Transverse colon (tissue), 4 donors: Measurements from ENCODE around the gene NLGN2. TPM values are rescaled to one million over a fixed set of nuclear protein-coding genes. Genes with fewer than 3 reads are reported as not detected.
A peak's percentile ranks its signal among the peaks of the same experiment; 100 is the strongest.

Experiments used
- DNase-seq: peaks from one replicate; pipeline ENCODE4 v3.0.0-alpha.2; 2019
- H3K27ac ChIP-seq, 4 donors: fragments of 200-600 bp; sonication (generic); 2 replicates each; pipeline ENCODE4 v1.5.1; 2016 to 2018; ENCODE audit warnings: inconsistent platforms in 4 of 4
- H3K27me3 ChIP-seq: fragments of 200-600 bp; sonication (generic); 2 replicates; pipeline ENCODE4 v1.5.1; 2017; ENCODE audit warnings: inconsistent platforms
- H3K36me3 ChIP-seq, 4 donors: fragments of 200-600 bp; sonication (generic); 2 replicates each; pipeline ENCODE4 v1.5.1; 2017 to 2019; ENCODE audit warnings: inconsistent platforms in 4 of 4
- H3K4me1 ChIP-seq, 4 donors: fragments of 200-600 bp; sonication (generic); 2 replicates each; pipeline ENCODE4 v1.5.1; 2017 to 2020; ENCODE audit warnings: inconsistent platforms in 4 of 4
- H3K4me3 ChIP-seq, 4 donors: fragments of 200-600 bp; sonication (generic); 1 replicate in 1 of 4; 2 replicates in 3 of 4; pipeline versions ENCODE4 v1.5.1 to v1.6.1; 2017 to 2019; ENCODE audit warnings: inconsistent platforms in 4 of 4
- H3K9me3 ChIP-seq, 2 donors: fragments of 200-600 bp; sonication (generic); 2 replicates each; pipeline ENCODE4 v1.5.1; 2017 to 2019; ENCODE audit warnings: inconsistent platforms in 2 of 2
- CTCF ChIP-seq, 5 experiments: fragments of 200-600 bp in 3 of 5; fragments of 450-650 bp in 2 of 5; sonication (generic) in 3 of 5; IDR thresholded peaks; 1 replicate in 2 of 5; 2 replicates in 3 of 5; pipeline ENCODE4 v1.5.1; 2016 to 2017; ENCODE audit warnings: antibody characterized with exemption in 5 of 5, inconsistent platforms in 3 of 5, mild to moderate bottlenecking in 2 of 5, moderate library complexity in 1 of 5
- EP300 ChIP-seq: sonication (generic); formaldehyde crosslinking; IDR thresholded peaks from one replicate; pipeline ENCODE4 v1.6.1; 2017; ENCODE audit warnings: antibody characterized with exemption, low read depth
- POLR2A ChIP-seq: fragments of 450-650 bp; IDR thresholded peaks from one replicate; pipeline ENCODE4 v1.6.1; 2016; ENCODE audit warnings: antibody characterized with exemption, mild to moderate bottlenecking, moderate library complexity
- POLR2AphosphoS5 ChIP-seq, 3 donors: sonication (generic); formaldehyde crosslinking; IDR thresholded peaks; one replicate each; pipeline ENCODE4 v1.6.1; 2016; ENCODE audit warnings: antibody characterized with exemption in 3 of 3
- WGBS, 2 donors: methylation state at CpG; one replicate each; pipeline ENCODE4 v1.1.5; 2018; ENCODE audit warnings: low coverage in 1 of 2; 5-methylcytosine and 5-hydroxymethylcytosine counted together
- in situ Hi-C, 4 donors: fragments of 200-750 bp; cut with MboI; loops; one replicate each; pipeline versions ENCODE4 v1.15.0 to v1.15.1; 2017; ENCODE audit warnings: low sequenced_read_pairs in 3 of 4, low pct_ligation_motif_present in 1 of 4, low pct_unique_long_range_greater_than_20kb in 1 of 4
- intact Hi-C: fragments of 100-400 bp; cut with DNase I; formaldehyde crosslinking; loops from one replicate; pipeline ENCODE4 v1.15.1; 2023; ENCODE audit warnings: low total_unique reads
- total RNA-seq, 4 donors: library from RNA; depleted of rRNA; stranded (reverse); fragments of >200 nt; gene quantifications; one replicate each; pipeline ENCODE4 v1.1.0, GENCODE V29; 2016

NLGN2 gene
- total RNA-seq, 4 donors from 2014 or later = 2.2 to 12.3 (median 3.9) TPM

DNA sequence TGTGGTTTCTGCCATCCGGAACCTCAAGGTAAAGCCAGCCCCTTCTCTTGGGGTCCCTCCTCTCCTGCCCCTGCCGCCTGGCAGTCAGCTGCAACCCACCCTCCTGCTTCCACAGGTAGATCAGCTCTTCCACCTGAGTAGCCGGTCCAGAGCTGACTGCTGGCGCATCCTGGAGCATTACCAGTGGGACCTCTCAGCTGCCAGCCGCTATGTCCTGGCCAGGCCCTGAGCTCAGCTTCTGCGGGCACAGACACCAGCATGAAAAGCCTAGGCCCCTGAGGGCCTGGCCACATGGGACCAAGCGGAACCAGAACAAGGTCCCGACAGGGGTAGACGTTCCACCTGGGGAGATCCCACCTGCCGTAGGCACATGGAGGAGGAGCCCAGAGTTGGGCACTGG is 18.8 kb upstream of the NLGN2 start:
- no peak for DNase-seq
- Histone ChIP-seq H3K27me3 (no peaks in the 10 kb centered on the region), H3K27ac (no peak overlapping the region), H3K36me3 (no peaks in the 10 kb centered on the region), H3K4me3 (no peak overlapping the region), H3K4me1 (peaks cover 9 to 14% (median 10%) of the 10 kb centered on the region in 4 donors), H3K9me3 (no peaks in the 10 kb centered on the region)
- intact Hi-C loops = no loop called here
- in situ Hi-C loops = no loop called here
- 93% methylated on average over 6 of the region's 10 CpGs; no CpG with 5 or more reads in 1 of the 2 donors for WGBS, 2 donors
- TF ChIP-seq POLR2AphosphoS5 (IDR thresholded peaks at IDR 0.05) (no peak), CTCF (IDR thresholded peaks at IDR 0.05) (no peak), POLR2A (no peak), EP300 (no peak)

GRCh38 chr17:7389924-7390910 is 17.4 kb upstream of the NLGN2 start:
- H3K27me3 ChIP-seq = no peaks in the 10 kb centered on the region
- no peak overlapping the region for H3K27ac ChIP-seq
- DNase-seq = no peak
- H3K4me1 ChIP-seq = peaks cover 10 to 20% (median 14%) of the 10 kb centered on the region in 4 donors
- in situ Hi-C loops = no loop called here
- intact Hi-C loops = no loop called here
- 92% methylated on average over 19 of the region's 19 CpGs; no CpG with 5 or more reads in 1 of the 2 donors for WGBS, 2 donors
- H3K9me3 ChIP-seq = no peaks in the 10 kb centered on the region
- no peak overlapping the region for H3K4me3 ChIP-seq
- no peaks in the 10 kb centered on the region for H3K36me3 ChIP-seq
- no peak for TF ChIP-seq EP300
- TF ChIP-seq POLR2AphosphoS5 (IDR thresholded peaks at IDR 0.05) = no peak
- no peak for TF ChIP-seq POLR2A
- TF ChIP-seq CTCF (IDR thresholded peaks at IDR 0.05) = no peak

DNA sequence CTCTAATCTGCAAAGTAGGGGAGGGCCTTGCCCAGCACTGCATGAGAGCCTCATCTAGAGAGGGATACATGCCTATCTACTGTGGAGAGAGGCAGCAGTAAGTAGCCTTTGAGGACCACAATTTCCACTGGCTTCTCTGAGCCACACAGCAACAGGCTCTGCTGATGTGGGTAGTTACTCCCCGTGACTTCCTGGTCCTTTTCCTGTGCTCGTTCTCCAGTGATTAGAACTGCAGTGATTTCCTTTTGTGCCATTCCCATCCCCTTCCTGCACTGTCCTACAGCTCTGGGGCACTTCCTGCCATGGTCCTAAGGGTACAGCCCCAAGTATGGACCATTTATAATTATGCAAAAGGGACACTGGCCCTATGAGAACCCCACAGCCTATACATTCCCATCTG is 16.3 kb upstream of the NLGN2 start:
- Histone ChIP-seq H3K36me3 (no peaks in the 10 kb centered on the region), H3K27me3 (no peaks in the 10 kb centered on the region), H3K9me3 (no peaks in the 10 kb centered on the region), H3K27ac (no peak overlapping the region), H3K4me3 (no peak overlapping the region), H3K4me1 (peaks cover 11 to 22% (median 17%) of the 10 kb centered on the region in 4 donors)
- in situ Hi-C loops = no loop called here
- DNase-seq = no peak
- WGBS, 2 donors = 70 to 73% methylated on average over 2 of the region's 2 CpGs
- intact Hi-C loops = no loop called here
- TF ChIP-seq CTCF (IDR thresholded peaks at IDR 0.05) (no peak), POLR2AphosphoS5 (IDR thresholded peaks at IDR 0.05) (no peak), POLR2A (no peak), EP300 (no peak)

- H3K4me3 ChIP-seq = peak overlapping the region in 2 of 4 donors; percentile 86 to 91
- H3K4me1 ChIP-seq = peaks cover 11 to 22% (median 17%) of the 10 kb centered on the region in 4 donors
- in situ Hi-C loops = no loop called here
- DNase-seq = no peak
- H3K9me3 ChIP-seq = no peaks in the 10 kb centered on the region
- WGBS, 2 donors = 83 to 88% methylated on average over 1 to 32 of the region's 42 CpGs
- TF ChIP-seq CTCF (IDR thresholded peaks at IDR 0.05) = no peak
- no peak for TF ChIP-seq POLR2A
- no peak for TF ChIP-seq POLR2AphosphoS5 (IDR thresholded peaks at IDR 0.05)
- no peak for TF ChIP-seq EP300
- H3K36me3 ChIP-seq = no peaks in the 10 kb centered on the region
- intact Hi-C loops = no loop called here
- no peaks in the 10 kb centered on the region for H3K27me3 ChIP-seq
- peak overlapping the region in 3 of 4 donors; percentile 93 to 98 (median 95) for H3K27ac ChIP-seq
Observed at GRCh38 chr17:7392696-7393612, 14.7 kb upstream of the NLGN2 start.
